HUES6 (cell line): ENCODE measurements around the gene NKD1.

Source experiments
- H3K27ac ChIP-seq: 2 replicates; pipeline ENCODE4 v1.7.0; 2013; ENCODE audit warnings: low read depth, mild to moderate bottlenecking, low read length, inconsistent platforms
- H3K27me3 ChIP-seq: 2 replicates; pipeline ENCODE4 v1.6.1; 2013; ENCODE audit warnings: low read length; ENCODE audit not compliant: control insufficient read depth, insufficient read depth
- H3K36me3 ChIP-seq: 2 replicates; pipeline ENCODE4 v1.6.1; 2013; ENCODE audit warnings: low read length; ENCODE audit not compliant: control insufficient read depth, insufficient read depth
- H3K4me1 ChIP-seq: 2 replicates; pipeline ENCODE4 v1.6.1; 2013; ENCODE audit warnings: low read length; ENCODE audit not compliant: control insufficient read depth, insufficient read depth
- H3K4me3 ChIP-seq: 2 replicates; pipeline ENCODE4 v1.5.1; 2013; ENCODE audit warnings: low read depth, low read length
- H3K9ac ChIP-seq: one replicate; pipeline ENCODE4 v1.6.1; 2013; ENCODE audit warnings: mild to moderate bottlenecking, low read length
- H3K9me3 ChIP-seq: 2 replicates; pipeline ENCODE4 v1.6.1; 2013; ENCODE audit warnings: low read depth, low read length; ENCODE audit not compliant: control insufficient read depth, insufficient read depth

NKD1 gene

GRCh38 chr16:50621452-50621792, 73.2 kb downstream of the NKD1 start:
- Histone ChIP-seq H3K9me3 (no peaks in the 10 kb centered on the region), H3K27me3 (no peaks in the 10 kb centered on the region), H3K4me1 (peaks cover 13% of the 10 kb centered on the region), H3K9ac (no peak overlapping the region), H3K4me3 (no peak overlapping the region), H3K27ac (no peak overlapping the region), H3K36me3 (peaks cover 17% of the 10 kb centered on the region; the same call in 1 of the 2 replicates)

- Histone ChIP-seq H3K36me3 (peaks cover 17% of the 10 kb centered on the region; the same call in 1 of the 2 replicates), H3K9ac (no peak overlapping the region), H3K27ac (no peak overlapping the region), H3K27me3 (no peaks in the 10 kb centered on the region), H3K4me3 (no peak overlapping the region), H3K9me3 (no peaks in the 10 kb centered on the region), H3K4me1 (peaks cover 7% of the 10 kb centered on the region)
Observed at GRCh38 chr16:50622029-50622428, 73.8 kb downstream of the NKD1 start.

- H3K4me1 ChIP-seq: no peaks in the 10 kb centered on the region
- H3K4me3 ChIP-seq: no peak overlapping the region
- no peaks in the 10 kb centered on the region for H3K9me3 ChIP-seq
- peaks cover 12% of the 10 kb centered on the region; the same call in 1 of the 2 replicates for H3K36me3 ChIP-seq
- H3K27ac ChIP-seq: no peak overlapping the region
- H3K27me3 ChIP-seq: no peaks in the 10 kb centered on the region
- no peak overlapping the region for H3K9ac ChIP-seq
Observed at GRCh38 chr16:50622643-50623369, 74.6 kb downstream of the NKD1 start.

- Histone ChIP-seq H3K4me1 (no peaks in the 10 kb centered on the region), H3K4me3 (no peak overlapping the region)
Observed at GRCh38 chr16:50624449-50624970, 76.3 kb downstream of the NKD1 start.

GRCh38 chr16:50625374-50625773, 77.2 kb downstream of the NKD1 start:
- Histone ChIP-seq H3K4me1 (no peaks in the 10 kb centered on the region), H3K4me3 (no peak overlapping the region), H3K9me3 (no peaks in the 10 kb centered on the region), H3K27me3 (no peaks in the 10 kb centered on the region), H3K27ac (no peak overlapping the region), H3K9ac (no peak overlapping the region), H3K36me3 (peaks cover 17% of the 10 kb centered on the region; the same call in 1 of the 2 replicates)

More at GRCh38 chr16:50624449-50624970, 76.3 kb downstream of the NKD1 start:
- H3K36me3 ChIP-seq: peaks cover 12% of the 10 kb centered on the region; the same call in 1 of the 2 replicates
- no peaks in the 10 kb centered on the region for H3K9me3 ChIP-seq
- H3K9ac ChIP-seq: no peak overlapping the region
- no peaks in the 10 kb centered on the region for H3K27me3 ChIP-seq
- no peak overlapping the region for H3K27ac ChIP-seq

- Histone ChIP-seq H3K9me3 (no peaks in the 10 kb centered on the region), H3K36me3 (peaks cover 22% of the 10 kb centered on the region; the same call in 1 of the 2 replicates), H3K27ac (no peak overlapping the region), H3K4me3 (no peak overlapping the region), H3K9ac (no peak overlapping the region), H3K27me3 (no peaks in the 10 kb centered on the region), H3K4me1 (no peaks in the 10 kb centered on the region)
Observed at GRCh38 chr16:50626868-50627267, 78.7 kb downstream of the NKD1 start.

- H3K27ac ChIP-seq: no peak overlapping the region
- no peak overlapping the region for H3K9ac ChIP-seq
- no peaks in the 10 kb centered on the region for H3K27me3 ChIP-seq
- H3K4me1 ChIP-seq: no peaks in the 10 kb centered on the region
- no peaks in the 10 kb centered on the region for H3K9me3 ChIP-seq
- no peak overlapping the region for H3K4me3 ChIP-seq
- H3K36me3 ChIP-seq: peaks cover 23% of the 10 kb centered on the region; the same call in 1 of the 2 replicates
Observed at GRCh38 chr16:50627419-50627818, 79.2 kb downstream of the NKD1 start.

- H3K36me3 ChIP-seq: peaks cover 23% of the 10 kb centered on the region; the same call in 1 of the 2 replicates
- no peaks in the 10 kb centered on the region for H3K4me1 ChIP-seq
- H3K9me3 ChIP-seq: no peaks in the 10 kb centered on the region
- H3K4me3 ChIP-seq: no peak overlapping the region
- H3K27ac ChIP-seq: no peak overlapping the region
- no peak overlapping the region for H3K9ac ChIP-seq
- no peaks in the 10 kb centered on the region for H3K27me3 ChIP-seq
Observed at GRCh38 chr16:50628156-50628802, 80.1 kb downstream of the NKD1 start.

GRCh38 chr16:50629334-50629733, 81.1 kb downstream of the NKD1 start:
- Histone ChIP-seq H3K4me3 (no peak overlapping the region), H3K9me3 (no peaks in the 10 kb centered on the region), H3K4me1 (no peaks in the 10 kb centered on the region), H3K9ac (no peak overlapping the region), H3K27ac (no peak overlapping the region), H3K27me3 (no peaks in the 10 kb centered on the region), H3K36me3 (peaks cover 26% of the 10 kb centered on the region; the same call in 1 of the 2 replicates)

GRCh38 chr16:50630394-50631020, 82.3 kb downstream of the NKD1 start:
- H3K4me1 ChIP-seq: no peaks in the 10 kb centered on the region
- no peaks in the 10 kb centered on the region for H3K27me3 ChIP-seq
- H3K36me3 ChIP-seq: peaks cover 24% of the 10 kb centered on the region; the same call in 1 of the 2 replicates
- no peak overlapping the region for H3K27ac ChIP-seq
- no peaks in the 10 kb centered on the region for H3K9me3 ChIP-seq
- H3K9ac ChIP-seq: no peak overlapping the region
- no peak overlapping the region for H3K4me3 ChIP-seq
